Raji (cell line): ENCODE measurements around the gene UBA7.

Source experiments
- POLR2A ChIP-seq: IDR thresholded peaks from 2 replicates; pipeline ENCODE4 v1.6.1; 2011; ENCODE audit warnings: low read depth, low read length, control low read depth; ENCODE audit not compliant: insufficient read depth

Gene UBA7

GRCh38 chr3:49813497-49814174 lies at the start of gene UBA7:
TSS of gene UBA7 (minus strand) at chr3:49813953. CDS start at chr3:49813787, 166 bp downstream.
- no peak; the same call in 1 of the 2 replicates for TF ChIP-seq POLR2A

- TF ChIP-seq POLR2A: no peak
These were observed 46.0 kb upstream of the UBA7 start for GRCh38 chr3:49859576-49860305.

- TF ChIP-seq POLR2A: peak; percentile 91
These were observed 42.6 kb upstream of the UBA7 start, which contains the start of gene TRAIP for GRCh38 chr3:49856181-49857005. TSS of gene TRAIP (minus strand) at chr3:49856564. CDS start at chr3:49856453, 111 bp downstream.

GRCh38 chr3:49855662-49856061 lies 41.9 kb upstream of the UBA7 start:
- TF ChIP-seq POLR2A: no peak

GRCh38 chr3:49845694-49846093 lies 31.9 kb upstream of the UBA7 start:
- TF ChIP-seq POLR2A: no peak

- no peak for TF ChIP-seq POLR2A
These were observed 30.9 kb upstream of the UBA7 start for GRCh38 chr3:49844464-49845183.

GRCh38 chr3:49842843-49843517 lies 29.2 kb upstream of the UBA7 start:
- TF ChIP-seq POLR2A: no peak

GRCh38 chr3:49841806-49842205 lies 28.1 kb upstream of the UBA7 start:
- TF ChIP-seq POLR2A: no peak

GRCh38 chr3:49841126-49841696 lies 27.5 kb upstream of the UBA7 start:
- no peak for TF ChIP-seq POLR2A

GRCh38 chr3:49840388-49840787 lies 26.6 kb upstream of the UBA7 start:
- TF ChIP-seq POLR2A: no peak

GRCh38 chr3:49839193-49839809 lies 25.5 kb upstream of the UBA7 start:
- no peak for TF ChIP-seq POLR2A

GRCh38 chr3:49831341-49831740 lies 17.6 kb upstream of the UBA7 start:
- no peak for TF ChIP-seq POLR2A

GRCh38 chr3:49826016-49826415 lies 12.3 kb upstream of the UBA7 start:
- no peak for TF ChIP-seq POLR2A

- no peak for TF ChIP-seq POLR2A
These were observed 747 bp downstream of the UBA7 start for GRCh38 chr3:49812916-49813496.
